Nucleus accumbens (tissue), 56 donors: Measurements from ENCODE around the gene DRG1.
A peak's percentile ranks its signal among the peaks of the same experiment; 100 is the strongest.
"Not testable (repeated sequence)": the region's sequence is repeated elsewhere in the genome, so short reads cannot be mapped to it uniquely, and the experiment has no call there.

Experiments
- DNase-seq, 56 donors: peaks; one replicate each; lab custom pipeline; 2025; lab: John Stamatoyannopoulos, UW

The DRG1 gene

GRCh38 chr22:31399211-31400022 is at the start of gene DRG1:
Gene DRG1, plus strand, starts transcription at chr22:31399604. Its CDS starts 80 bp downstream, at chr22:31399684.
- peak; percentile 80 to 99 (median 95) for DNase-seq

DNA sequence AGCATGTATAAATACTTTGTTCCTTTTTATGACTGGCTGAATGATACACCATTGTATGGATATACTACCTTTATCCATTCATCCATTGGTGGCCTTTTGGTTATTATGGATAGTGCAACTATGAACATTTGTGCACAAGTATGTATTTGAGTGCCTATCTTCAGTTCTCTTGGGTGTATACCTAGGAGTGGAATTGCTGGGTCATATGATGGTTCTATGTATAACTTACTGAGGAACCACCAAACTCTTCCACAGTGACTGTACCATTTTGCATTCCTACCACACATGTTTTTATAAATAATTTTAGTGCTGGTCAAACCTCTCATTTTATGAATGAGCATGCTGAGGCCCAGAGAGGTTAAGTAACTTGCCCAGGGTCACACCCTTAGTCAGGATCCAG is 49.4 kb upstream of the DRG1 start:
- no peak for DNase-seq

DNA sequence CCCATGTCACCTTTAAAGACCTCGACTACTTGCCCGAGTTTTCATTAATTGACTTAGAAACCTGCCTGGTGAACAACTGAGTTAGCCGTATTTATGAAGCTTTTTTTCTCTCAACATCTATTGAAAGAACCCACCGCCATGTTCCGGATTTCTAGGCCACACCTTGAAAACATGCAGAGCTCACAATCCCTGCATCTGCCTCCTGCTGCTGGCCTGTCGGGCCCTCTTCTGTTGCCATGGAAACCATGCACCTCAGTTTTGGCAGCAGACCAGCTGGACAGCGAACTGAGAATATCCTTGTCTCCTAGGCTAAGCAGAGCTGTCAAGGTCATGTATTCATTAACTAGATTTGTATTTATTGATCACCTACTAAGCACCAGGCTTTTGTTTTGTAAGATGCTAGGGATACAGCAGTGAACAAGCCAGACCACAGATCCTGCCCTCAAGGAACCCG is 49.0 kb upstream of the DRG1 start:
- peak in 2 of 56 donors; percentile 8 to 15 for DNase-seq

DNA sequence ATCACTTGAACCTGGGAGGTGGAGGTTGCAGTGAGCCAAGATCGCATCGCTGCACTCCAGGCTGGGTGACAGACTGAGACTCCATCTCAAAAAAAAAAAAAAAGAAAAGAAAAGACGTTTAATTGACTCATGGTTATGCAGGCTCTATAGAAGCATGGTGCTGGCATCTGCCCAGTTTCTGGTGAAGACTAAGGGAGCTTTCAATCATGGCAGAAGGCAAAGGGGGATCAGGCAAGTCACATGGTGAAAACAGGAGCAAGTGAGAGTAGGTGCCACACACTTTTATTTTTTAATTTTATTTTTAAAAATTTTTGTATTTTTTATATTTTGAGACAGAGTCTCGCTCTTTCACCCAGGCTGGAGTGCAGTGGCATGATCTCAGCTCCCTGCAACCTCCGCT is 44.9 kb upstream of the DRG1 start:
- DNase-seq, result no peak

DNA sequence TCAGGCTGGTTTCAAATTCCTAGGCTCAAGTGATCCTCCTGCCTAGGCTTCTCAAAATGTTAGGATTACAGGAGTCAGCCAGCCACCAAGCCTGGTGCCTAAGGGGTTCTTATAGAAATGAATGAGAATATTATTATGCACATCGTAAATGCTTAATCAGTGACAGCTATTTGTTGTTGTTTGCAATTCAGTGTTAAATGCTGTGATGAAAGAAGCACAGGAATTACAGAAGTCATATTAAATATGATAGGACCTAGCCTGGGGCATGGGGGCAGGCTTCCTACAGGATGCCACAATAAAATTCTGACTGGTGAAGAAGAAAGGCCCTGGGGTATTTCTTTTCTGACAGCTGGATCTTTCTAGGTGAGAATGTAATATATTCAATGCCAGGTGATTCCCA is 39.4 kb upstream of the DRG1 start:
- no peak for DNase-seq

DNA sequence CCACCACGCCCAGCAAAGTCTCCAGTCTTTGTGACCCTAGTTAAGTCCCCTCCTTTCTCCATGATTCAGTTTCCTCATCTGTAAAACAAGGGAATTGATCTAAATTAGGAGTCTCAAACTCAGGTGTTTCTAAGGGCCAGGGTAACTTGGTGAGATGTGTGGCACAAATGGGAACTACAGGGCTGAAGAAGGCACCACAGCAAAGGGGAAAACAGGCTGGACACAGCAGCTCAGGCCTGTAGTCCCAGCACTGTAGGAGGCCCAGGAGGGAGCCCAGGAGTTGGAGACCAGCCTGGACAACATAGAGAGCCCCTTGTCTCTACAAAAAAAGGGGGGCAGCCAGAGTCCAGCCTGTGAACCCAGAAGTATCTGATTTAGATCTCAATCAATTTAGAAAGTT is 37.7 kb upstream of the DRG1 start:
- DNase-seq, result no peak

GRCh38 chr22:31363885-31364465 is 35.4 kb upstream of the DRG1 start:
- DNase-seq, result no peak

- DNase-seq, result no peak
Observed at GRCh38 chr22:31367426-31367825, 32.0 kb upstream of the DRG1 start.

GRCh38 chr22:31377612-31378011 is 21.8 kb upstream of the DRG1 start:
- no peak for DNase-seq

GRCh38 chr22:31378123-31378522 is 21.3 kb upstream of the DRG1 start:
- no peak for DNase-seq

DNA sequence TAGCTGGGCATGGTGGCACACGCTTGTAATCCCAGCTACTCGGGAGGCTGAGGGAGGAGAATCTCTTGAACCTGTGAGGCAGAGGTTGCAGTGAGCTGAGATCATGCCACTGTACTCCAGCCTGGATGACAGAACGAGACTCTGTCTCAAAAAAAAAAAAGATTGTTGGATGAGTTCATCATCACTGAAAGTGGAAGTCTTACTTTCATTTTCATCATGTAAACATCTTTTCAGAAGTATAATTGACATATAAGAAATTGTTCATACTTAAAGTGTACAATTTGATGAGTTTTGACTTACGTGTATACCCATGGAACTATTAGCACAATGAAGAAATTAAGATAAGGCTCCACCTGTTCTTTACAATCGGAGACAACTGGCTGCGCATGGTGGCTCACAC is 20.8 kb upstream of the DRG1 start:
- not testable (repeated sequence) for DNase-seq

- no peak for DNase-seq
Observed at GRCh38 chr22:31393893-31394292, 5.5 kb upstream of the DRG1 start.

- no peak for DNase-seq
Observed at GRCh38 chr22:31394326-31394725, 5.1 kb upstream of the DRG1 start.

DNA sequence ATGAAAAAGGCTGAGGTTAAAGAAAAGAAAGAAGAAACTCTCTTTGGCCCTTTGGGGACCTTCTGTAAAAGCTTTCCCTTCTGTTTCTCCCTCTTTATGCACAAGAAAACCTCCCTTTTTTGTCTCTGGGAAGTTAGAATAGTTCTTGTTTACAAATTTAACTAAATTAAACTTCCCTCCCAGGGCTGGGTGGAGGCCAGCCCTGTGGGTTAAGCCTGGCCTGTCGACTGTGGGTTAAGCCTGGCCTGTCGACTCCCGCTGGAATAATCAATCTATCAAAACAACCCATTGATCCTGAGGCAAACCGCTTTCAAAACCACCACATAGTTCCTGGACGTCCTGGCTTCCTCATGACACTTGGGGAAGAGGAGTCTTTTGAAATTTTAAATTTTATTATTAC is 1.2 kb upstream of the DRG1 start:
- no peak for DNase-seq

GRCh38 chr22:31400023-31400397 is 606 bp downstream of the DRG1 start:
- no peak for DNase-seq

DNA sequence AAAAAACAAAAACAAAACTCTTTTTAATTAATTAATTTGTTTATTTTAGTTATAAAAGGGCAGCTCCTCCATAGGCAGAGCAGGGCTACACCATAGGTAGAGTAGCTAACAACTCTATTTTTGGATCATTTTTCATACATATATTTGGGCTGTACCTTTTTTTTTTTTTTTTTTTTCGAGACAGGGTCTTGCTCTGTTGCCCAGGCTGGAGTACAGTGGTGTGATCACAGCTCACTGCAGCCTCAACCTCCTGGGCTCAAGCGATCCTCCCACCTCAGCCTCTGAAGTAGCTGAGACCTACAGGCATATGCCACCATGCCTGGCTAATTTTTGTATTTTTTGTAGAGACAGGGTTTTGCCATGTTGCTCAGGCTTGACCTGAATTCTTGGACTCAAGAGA is 2.9 kb downstream of the DRG1 start:
- DNase-seq, result not testable (repeated sequence)

DNA sequence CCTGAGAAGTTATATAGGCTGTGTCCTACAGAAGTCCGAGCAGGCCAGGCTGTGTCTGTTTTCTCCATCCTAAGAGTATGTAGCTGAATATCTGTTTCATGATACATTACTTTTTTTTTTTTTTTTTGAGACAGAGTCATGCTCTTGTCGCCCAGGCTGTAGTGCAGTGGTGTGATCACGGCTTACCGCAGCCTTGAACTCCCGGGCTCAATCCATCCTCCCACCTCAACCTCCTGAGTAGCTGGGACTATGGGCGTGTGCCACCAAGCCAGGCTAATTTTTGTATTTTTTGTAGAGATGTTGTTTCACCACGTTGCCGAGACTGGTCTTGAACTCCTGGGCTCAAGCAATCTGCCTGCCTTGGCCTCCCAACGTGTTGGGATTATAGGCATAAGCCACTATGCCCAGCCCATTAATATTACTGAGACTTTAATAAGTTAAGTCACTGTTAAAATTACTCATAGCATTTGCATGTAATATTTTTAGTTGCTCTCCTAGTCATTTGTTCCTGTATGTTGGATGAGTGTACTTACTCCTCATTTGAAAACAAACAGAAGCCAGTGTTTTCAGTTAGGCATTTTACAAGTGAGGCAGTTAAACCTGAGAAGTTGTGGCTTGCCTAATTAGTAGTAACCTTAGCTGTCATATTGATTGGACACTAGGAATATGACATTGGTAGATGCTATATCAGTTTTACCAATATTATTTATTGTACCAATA is 26.1 kb downstream of the DRG1 start:
- DNase-seq, result no peak

GRCh38 chr22:31431950-31432349 is 32.5 kb downstream of the DRG1 start:
- no peak for DNase-seq

DNA sequence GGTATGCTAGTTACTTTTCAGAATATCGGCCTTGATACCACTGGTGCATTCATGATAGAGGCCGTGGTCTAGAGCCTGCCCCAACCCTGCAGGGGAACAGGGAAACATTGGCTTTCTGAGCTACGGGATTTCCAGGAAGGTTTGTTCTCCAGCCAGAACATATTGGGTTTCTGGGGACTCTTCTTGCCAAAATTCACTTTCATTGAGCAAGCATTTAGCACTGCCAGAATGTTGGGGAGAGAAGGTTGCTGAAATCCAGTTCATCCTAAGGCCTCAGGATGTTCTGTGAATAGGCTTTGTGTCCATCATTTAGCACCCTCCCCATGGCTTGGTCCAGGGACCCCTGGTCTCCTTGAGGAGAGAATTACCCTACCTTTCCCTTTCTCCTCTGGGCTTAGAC is 36.7 kb downstream of the DRG1 start:
- no peak for DNase-seq

GRCh38 chr22:31439808-31440207 is 40.4 kb downstream of the DRG1 start:
- peak in 2 of 56 donors; percentile 1 for DNase-seq

DNA sequence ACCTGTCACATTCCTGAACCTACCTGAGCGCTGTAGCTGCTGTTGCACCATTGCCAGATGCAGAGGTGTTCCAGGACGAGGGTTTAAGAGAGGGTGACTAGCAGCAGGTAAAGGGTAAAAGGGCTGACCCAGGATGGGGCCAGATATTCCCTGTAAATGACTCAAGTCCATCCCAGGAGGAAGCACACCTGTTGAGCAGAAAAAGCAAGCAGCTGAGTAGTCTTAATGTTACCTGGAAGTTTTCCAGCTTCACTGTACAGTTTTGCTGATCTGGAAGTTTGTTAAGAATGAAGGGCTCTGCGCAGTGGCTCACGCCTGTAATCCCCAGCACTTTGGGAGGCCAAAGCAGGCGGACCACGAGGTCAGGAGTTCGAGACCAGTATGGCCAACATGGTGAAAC is 41.3 kb downstream of the DRG1 start:
- no peak for DNase-seq

DNA sequence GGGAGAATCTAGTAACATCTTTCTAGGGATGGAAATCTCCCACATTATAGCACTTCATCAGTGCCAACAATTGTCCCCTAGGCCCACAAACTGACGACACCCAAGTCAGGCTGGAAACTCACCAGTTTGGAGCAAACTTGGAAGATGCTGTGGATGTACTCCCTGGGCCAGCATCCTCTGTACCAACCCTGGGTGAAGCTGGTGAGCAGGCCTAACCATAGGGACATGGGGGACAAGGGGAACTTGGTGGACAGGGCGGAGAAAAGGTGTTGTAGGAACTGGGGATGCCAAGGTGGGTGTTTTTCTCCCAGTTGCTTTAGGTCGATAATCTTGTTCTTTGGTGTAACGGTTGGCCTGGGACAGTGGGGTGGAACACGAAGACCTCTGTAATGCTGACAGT is 42.2 kb downstream of the DRG1 start:
- DNase-seq, result no peak
